Osteocyte (in vitro differentiated cells): Measurements from ENCODE around the gene GADL1. TPM values are rescaled to one million over a fixed set of nuclear protein-coding genes. Genes with fewer than 3 reads are reported as not detected.

Source experiments
- DNase-seq: peaks from one replicate; pipeline ENCODE4 v3.0.0; 2021; ENCODE audit warnings: mixed read lengths; ENCODE audit not compliant: unreplicated experiment; ENCODE audit errors: extremely low spot score
- H3K27ac Mint-ChIP-seq: one replicate; pipeline ENCODE4 v1.8.0; 2021; ENCODE audit warnings: mild to moderate bottlenecking, mixed read lengths; ENCODE audit not compliant: unreplicated experiment
- H3K27me3 Mint-ChIP-seq: one replicate; pipeline ENCODE4 v1.8.0; 2021; ENCODE audit warnings: mixed read lengths; ENCODE audit not compliant: unreplicated experiment
- H3K36me3 Mint-ChIP-seq: one replicate; pipeline ENCODE4 v1.8.0; 2021; ENCODE audit warnings: mixed read lengths; ENCODE audit not compliant: unreplicated experiment
- H3K4me1 Mint-ChIP-seq: one replicate; pipeline ENCODE4 v1.8.0; 2021; ENCODE audit warnings: mixed read lengths; ENCODE audit not compliant: unreplicated experiment
- H3K4me3 Mint-ChIP-seq: one replicate; pipeline ENCODE4 v1.8.0; 2021; ENCODE audit warnings: mild to moderate bottlenecking, moderate library complexity, mixed read lengths; ENCODE audit not compliant: unreplicated experiment
- H3K9me3 Mint-ChIP-seq: one replicate; pipeline ENCODE4 v1.8.0; 2021; ENCODE audit warnings: mixed read lengths; ENCODE audit not compliant: unreplicated experiment
- CTCF ChIP-seq: fragments of 200-600 bp; sonication (generic); IDR thresholded peaks from 2 replicates; pipeline ENCODE4 v1.5.0; 2021; ENCODE audit warnings: antibody characterized with exemption, mild to moderate bottlenecking, moderate library complexity
- total RNA-seq: library from RNA; stranded (reverse); gene quantifications from 2 replicates; pipeline ENCODE4 v1.2.1, GENCODE V29; 2021

Gene GADL1
- total RNA-seq, 1 donor from 2014 or later = not detected

GRCh38 chr3:30768046-30768445 is 126.4 kb downstream of the GADL1 start:
- no peak overlapping the region for H3K4me3 Mint-ChIP-seq
- DNase-seq = no peak
- H3K36me3 Mint-ChIP-seq = no peaks in the 10 kb centered on the region
- no peaks in the 10 kb centered on the region for H3K9me3 Mint-ChIP-seq
- peaks cover 15% of the 10 kb centered on the region for H3K27me3 Mint-ChIP-seq
- peaks cover 14% of the 10 kb centered on the region for H3K4me1 Mint-ChIP-seq
- no peak overlapping the region for H3K27ac Mint-ChIP-seq
- TF ChIP-seq CTCF = no peak

DNA sequence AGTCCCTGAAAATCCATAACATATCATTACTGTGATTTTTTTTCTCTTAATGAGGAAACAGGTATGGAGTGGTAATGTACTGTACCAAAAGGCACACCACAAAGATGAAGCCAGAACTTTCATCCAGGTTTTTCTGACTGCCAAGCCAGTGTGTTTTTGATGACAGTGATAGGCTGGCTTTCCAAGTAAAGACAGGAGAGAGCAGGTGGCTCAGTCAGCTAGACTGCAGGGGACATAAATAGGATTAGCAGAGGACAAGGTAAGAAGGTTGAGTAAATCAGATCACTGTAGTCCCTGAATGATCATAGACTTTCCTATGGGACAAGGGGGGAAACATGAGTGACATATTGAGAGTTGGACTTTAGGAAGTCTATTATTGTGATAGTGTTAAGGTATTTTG is 127.9 kb downstream of the GADL1 start:
- Mint-ChIP-seq H3K9me3 (no peaks in the 10 kb centered on the region), H3K27ac (no peak overlapping the region), H3K4me1 (peaks cover 14% of the 10 kb centered on the region), H3K36me3 (no peaks in the 10 kb centered on the region), H3K4me3 (no peak overlapping the region), H3K27me3 (peaks cover 15% of the 10 kb centered on the region)
- TF ChIP-seq CTCF = no peak
- no peak for DNase-seq

- Mint-ChIP-seq H3K4me1 (peaks cover 5% of the 10 kb centered on the region), H3K36me3 (no peaks in the 10 kb centered on the region), H3K27me3 (peaks cover 15% of the 10 kb centered on the region), H3K9me3 (no peaks in the 10 kb centered on the region), H3K27ac (no peak overlapping the region), H3K4me3 (no peak overlapping the region)
- DNase-seq = no peak
- no peak for TF ChIP-seq CTCF
Measured at GRCh38 chr3:30764891-30765290, 129.6 kb downstream of the GADL1 start.

- no peak for TF ChIP-seq CTCF
- DNase-seq = no peak
- no peak overlapping the region for H3K4me3 Mint-ChIP-seq
- H3K27ac Mint-ChIP-seq = no peak overlapping the region
- peaks cover 5% of the 10 kb centered on the region for H3K4me1 Mint-ChIP-seq
- H3K36me3 Mint-ChIP-seq = no peaks in the 10 kb centered on the region
- peaks cover 15% of the 10 kb centered on the region for H3K27me3 Mint-ChIP-seq
- no peaks in the 10 kb centered on the region for H3K9me3 Mint-ChIP-seq
Measured at GRCh38 chr3:30764281-30764680, 130.2 kb downstream of the GADL1 start.

DNA sequence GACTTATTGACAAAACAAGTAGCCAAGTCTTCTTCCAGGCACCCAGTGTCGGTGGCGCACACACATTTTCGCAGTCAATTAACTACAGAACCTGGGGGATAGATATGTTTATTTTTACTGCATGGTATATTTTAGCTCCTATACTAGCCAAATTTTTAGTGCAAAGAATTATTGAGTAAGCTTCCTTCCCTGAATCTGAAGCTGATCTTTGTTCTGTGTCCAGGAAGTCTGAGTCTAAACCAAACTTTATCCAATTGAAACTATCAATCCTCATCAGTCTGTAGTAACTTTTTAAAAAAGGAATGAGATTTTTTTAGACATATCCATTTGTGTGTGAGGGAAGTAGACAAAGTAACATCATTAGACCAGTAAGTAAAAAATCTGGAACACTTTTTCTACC is 133.1 kb downstream of the GADL1 start:
- no peak for TF ChIP-seq CTCF
- Mint-ChIP-seq H3K27me3 (peaks cover 3% of the 10 kb centered on the region), H3K4me3 (no peak overlapping the region), H3K9me3 (no peaks in the 10 kb centered on the region), H3K36me3 (no peaks in the 10 kb centered on the region), H3K27ac (no peak overlapping the region), H3K4me1 (no peaks in the 10 kb centered on the region)
- DNase-seq = no peak
